ENCODE measurements around the gene PLCH1. TPM values are rescaled to one million over a fixed set of nuclear protein-coding genes. Genes with fewer than 3 reads are reported as not detected.

Gene PLCH1
- total RNA-seq, 1 donor = 0.36 TPM

DNA sequence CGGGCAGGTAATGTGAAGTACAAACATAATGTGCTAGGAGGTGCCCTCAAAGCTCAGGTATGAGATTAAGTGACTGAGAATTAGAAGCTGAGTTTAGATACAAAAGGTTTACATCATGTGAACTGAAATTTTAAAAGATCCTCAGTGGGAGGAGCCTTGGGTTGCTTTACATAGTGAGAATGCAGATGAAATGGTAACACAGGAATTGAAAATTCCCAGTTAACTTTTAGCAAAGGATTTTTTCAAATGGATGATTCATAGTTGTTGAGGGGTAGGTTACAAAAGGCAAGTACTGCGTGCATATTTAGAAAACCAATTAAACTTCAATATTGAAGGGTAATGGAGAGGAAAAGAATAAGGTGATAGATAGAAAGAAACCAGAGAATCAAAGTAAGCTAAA is 157.3 kb downstream of the PLCH1 start:
- no peak overlapping the region for H3K4me3 ChIP-seq (ENCODE audit: insufficient read depth, low read length)
- H3K4me1 ChIP-seq (ENCODE audit: insufficient read depth, low read length) = no peaks in the 10 kb centered on the region
- H3K27ac ChIP-seq (ENCODE audit: low read depth, low read length) = no peak overlapping the region
- no peaks in the 10 kb centered on the region for H3K9me3 ChIP-seq (ENCODE audit: low read depth, low read length)
- no peak overlapping the region for H3K4me2 ChIP-seq (ENCODE audit: insufficient read depth, low read length)
- H3K36me3 ChIP-seq (ENCODE audit: insufficient read depth, low read length) = no peaks in the 10 kb centered on the region
- H3K79me2 ChIP-seq (ENCODE audit: insufficient read depth, low read length) = no peaks in the 10 kb centered on the region
- no peaks in the 10 kb centered on the region for H4K20me1 ChIP-seq (ENCODE audit: insufficient read depth, low read length)
- DNase-seq (ENCODE audit: insufficient read length, low spot score, missing footprints) = no peak
- H2AFZ ChIP-seq (ENCODE audit: low read length) = no peak overlapping the region
- no peaks in the 10 kb centered on the region for H3K27me3 ChIP-seq (ENCODE audit: insufficient read depth, low read length)
- TF ChIP-seq, protein P1, sequence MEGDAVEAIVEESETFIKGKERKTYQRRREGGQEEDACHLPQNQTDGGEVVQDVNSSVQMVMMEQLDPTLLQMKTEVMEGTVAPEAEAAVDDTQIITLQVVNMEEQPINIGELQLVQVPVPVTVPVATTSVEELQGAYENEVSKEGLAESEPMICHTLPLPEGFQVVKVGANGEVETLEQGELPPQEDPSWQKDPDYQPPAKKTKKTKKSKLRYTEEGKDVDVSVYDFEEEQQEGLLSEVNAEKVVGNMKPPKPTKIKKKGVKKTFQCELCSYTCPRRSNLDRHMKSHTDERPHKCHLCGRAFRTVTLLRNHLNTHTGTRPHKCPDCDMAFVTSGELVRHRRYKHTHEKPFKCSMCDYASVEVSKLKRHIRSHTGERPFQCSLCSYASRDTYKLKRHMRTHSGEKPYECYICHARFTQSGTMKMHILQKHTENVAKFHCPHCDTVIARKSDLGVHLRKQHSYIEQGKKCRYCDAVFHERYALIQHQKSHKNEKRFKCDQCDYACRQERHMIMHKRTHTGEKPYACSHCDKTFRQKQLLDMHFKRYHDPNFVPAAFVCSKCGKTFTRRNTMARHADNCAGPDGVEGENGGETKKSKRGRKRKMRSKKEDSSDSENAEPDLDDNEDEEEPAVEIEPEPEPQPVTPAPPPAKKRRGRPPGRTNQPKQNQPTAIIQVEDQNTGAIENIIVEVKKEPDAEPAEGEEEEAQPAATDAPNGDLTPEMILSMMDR (IDR thresholded peaks at IDR 0.05; ENCODE audit: extremely low read depth, low read depth, low read length) = no peak

DNA sequence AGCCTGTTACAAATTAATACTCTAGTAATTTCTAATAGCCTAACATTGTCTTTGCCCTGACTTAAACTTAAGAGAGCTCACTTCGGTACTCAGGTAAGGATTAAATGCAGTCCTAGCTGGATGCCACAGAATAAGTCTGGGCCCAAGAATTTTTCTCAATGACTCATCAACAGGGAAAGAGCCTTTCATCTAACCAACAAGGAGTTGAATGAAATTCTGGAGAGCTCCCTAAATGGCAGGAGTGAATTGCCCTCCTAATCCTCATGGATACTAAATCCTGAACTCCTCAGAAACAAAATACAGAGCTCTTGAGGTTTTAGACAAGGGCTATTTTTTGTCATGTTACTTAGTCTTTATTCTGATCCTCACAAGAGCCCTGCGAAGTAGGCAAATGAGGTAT is 159.5 kb downstream of the PLCH1 start:
- Histone ChIP-seq H3K4me1 (ENCODE audit: insufficient read depth, low read length) (no peaks in the 10 kb centered on the region), H3K9me3 (ENCODE audit: low read depth, low read length) (no peaks in the 10 kb centered on the region), H4K20me1 (ENCODE audit: insufficient read depth, low read length) (no peaks in the 10 kb centered on the region), H2AFZ (ENCODE audit: low read length) (no peak overlapping the region), H3K36me3 (ENCODE audit: insufficient read depth, low read length) (no peaks in the 10 kb centered on the region), H3K79me2 (ENCODE audit: insufficient read depth, low read length) (no peaks in the 10 kb centered on the region), H3K27ac (ENCODE audit: low read depth, low read length) (no peak overlapping the region), H3K4me2 (ENCODE audit: insufficient read depth, low read length) (no peak overlapping the region), H3K4me3 (ENCODE audit: insufficient read depth, low read length) (no peak overlapping the region), H3K27me3 (ENCODE audit: insufficient read depth, low read length) (no peaks in the 10 kb centered on the region)
- no peak for DNase-seq (ENCODE audit: insufficient read length, low spot score, missing footprints)
- TF ChIP-seq, protein P1 (IDR thresholded peaks at IDR 0.05; ENCODE audit: extremely low read depth, low read depth, low read length) = no peak

DNA sequence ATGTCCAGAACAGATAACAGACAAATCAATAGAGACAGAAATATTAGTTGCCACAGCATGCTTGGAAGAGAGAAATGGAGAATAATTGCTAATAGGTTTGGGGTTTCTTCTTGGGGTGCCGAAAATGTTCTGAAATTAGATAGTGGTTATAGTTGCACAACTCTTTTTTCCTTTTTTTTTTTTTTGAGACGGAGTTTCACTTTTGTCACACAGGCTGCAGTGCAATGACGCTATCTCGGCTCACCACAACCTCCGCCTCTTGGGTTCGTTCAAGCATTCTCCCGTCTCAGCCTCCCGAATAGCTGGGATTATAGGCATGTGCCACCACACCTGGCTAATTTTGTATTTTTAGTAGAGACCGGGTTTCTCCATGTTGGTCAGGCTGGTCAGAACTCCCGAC is 163.3 kb downstream of the PLCH1 start:
- Histone ChIP-seq H3K79me2 (ENCODE audit: insufficient read depth, low read length) (no peaks in the 10 kb centered on the region), H4K20me1 (ENCODE audit: insufficient read depth, low read length) (no peaks in the 10 kb centered on the region), H3K4me2 (ENCODE audit: insufficient read depth, low read length) (no peak overlapping the region), H2AFZ (ENCODE audit: low read length) (no peak overlapping the region), H3K9me3 (ENCODE audit: low read depth, low read length) (no peaks in the 10 kb centered on the region), H3K4me1 (ENCODE audit: insufficient read depth, low read length) (no peaks in the 10 kb centered on the region), H3K36me3 (ENCODE audit: insufficient read depth, low read length) (no peaks in the 10 kb centered on the region), H3K27ac (ENCODE audit: low read depth, low read length) (no peak overlapping the region), H3K4me3 (ENCODE audit: insufficient read depth, low read length) (no peak overlapping the region), H3K27me3 (ENCODE audit: insufficient read depth, low read length) (no peaks in the 10 kb centered on the region)
- TF ChIP-seq, protein P1 (IDR thresholded peaks at IDR 0.05; ENCODE audit: extremely low read depth, low read depth, low read length) = no peak
- DNase-seq (ENCODE audit: insufficient read length, low spot score, missing footprints) = no peak

DNA sequence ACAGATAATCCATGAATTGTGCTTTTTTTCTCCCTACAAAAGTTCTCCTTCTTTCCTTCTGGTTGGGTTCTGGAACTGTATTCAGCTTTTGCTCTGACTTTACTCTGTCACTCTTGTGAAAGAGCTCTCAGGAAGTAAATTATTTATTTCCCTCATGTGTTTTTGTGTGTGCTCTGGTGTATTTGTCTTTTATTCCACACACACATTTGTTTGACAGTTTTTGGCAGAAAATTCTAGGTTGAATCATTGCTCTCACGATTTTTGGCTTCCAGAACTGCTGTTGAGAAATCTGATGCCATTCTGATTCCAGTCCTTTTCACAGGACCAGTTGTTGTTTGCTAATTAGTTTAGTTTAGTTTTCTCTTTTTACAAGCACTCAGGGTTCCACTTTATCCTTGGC is 172.8 kb downstream of the PLCH1 start:
- Histone ChIP-seq H3K4me3 (ENCODE audit: insufficient read depth, low read length) (no peak overlapping the region), H3K4me2 (ENCODE audit: insufficient read depth, low read length) (no peak overlapping the region), H3K27ac (ENCODE audit: low read depth, low read length) (no peak overlapping the region), H4K20me1 (ENCODE audit: insufficient read depth, low read length) (no peaks in the 10 kb centered on the region), H2AFZ (ENCODE audit: low read length) (no peak overlapping the region), H3K27me3 (ENCODE audit: insufficient read depth, low read length) (no peaks in the 10 kb centered on the region), H3K79me2 (ENCODE audit: insufficient read depth, low read length) (no peaks in the 10 kb centered on the region), H3K4me1 (ENCODE audit: insufficient read depth, low read length) (no peaks in the 10 kb centered on the region), H3K9me3 (ENCODE audit: low read depth, low read length) (no peaks in the 10 kb centered on the region), H3K36me3 (ENCODE audit: insufficient read depth, low read length) (no peaks in the 10 kb centered on the region)
- TF ChIP-seq, protein P1 (IDR thresholded peaks at IDR 0.05; ENCODE audit: extremely low read depth, low read depth, low read length) = no peak
- peak; percentile 72 for DNase-seq (ENCODE audit: insufficient read length, low spot score, missing footprints)
